HG03432 (cell line): Measurements from ENCODE around the gene C9orf50.
"Not testable (repeated sequence)": the region's sequence is repeated elsewhere in the genome, so short reads cannot be mapped to it uniquely, and the experiment has no call there.

Experiments
- ATAC-seq: cut with Tn5 transposase; IDR thresholded peaks from one replicate; pipeline ENCODE4 v1.9.1; 2021; ENCODE audit warnings: mild to moderate bottlenecking, moderate library complexity; ENCODE audit not compliant: unreplicated experiment

Gene C9orf50, protein sequence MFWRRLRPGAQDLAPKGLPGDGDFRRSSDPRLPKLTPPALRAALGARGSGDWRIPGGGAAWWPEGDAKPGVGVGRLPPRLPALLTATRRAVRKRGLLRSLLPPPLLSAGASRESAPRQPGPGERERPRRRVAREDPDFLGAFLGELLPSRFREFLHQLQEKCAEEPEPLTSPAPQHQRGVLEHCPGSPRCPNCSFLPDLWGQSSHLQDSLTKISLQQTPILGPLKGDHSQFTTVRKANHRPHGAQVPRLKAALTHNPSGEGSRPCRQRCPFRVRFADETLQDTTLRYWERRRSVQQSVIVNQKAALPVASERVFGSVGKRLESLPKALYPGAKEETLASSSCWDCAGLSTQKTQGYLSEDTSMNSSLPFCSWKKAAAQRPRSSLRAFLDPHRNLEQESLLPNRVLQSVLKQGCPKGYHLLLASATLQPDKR

GRCh38 chr9:129620669-129621295 is at the start of gene C9orf50:
Gene C9orf50, minus strand, starts transcription at chr9:129621101. Its CDS starts 527 bp downstream, at chr9:129620574.
- ATAC-seq, result no peak

DNA sequence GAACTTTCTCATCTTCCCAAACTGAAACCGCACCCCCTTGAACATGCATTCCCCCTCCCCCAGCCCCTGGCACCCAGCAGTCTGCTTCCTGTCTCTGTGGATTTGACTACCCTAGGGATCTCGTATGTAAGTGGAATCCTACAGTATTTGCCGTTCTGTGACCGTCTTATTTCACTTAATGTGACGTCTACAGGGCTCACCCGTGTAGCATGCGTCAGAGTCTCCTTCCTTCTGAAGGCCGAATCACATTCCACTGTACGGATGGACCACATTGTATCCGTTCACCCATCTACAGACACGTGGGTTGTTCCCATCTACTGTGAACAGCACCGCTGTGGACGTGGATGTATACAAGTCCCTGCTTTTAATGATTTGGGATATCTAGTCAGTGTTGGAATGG is 49.0 kb upstream of the C9orf50 start:
- ATAC-seq, result no peak

GRCh38 chr9:129669141-129669718 is 48.3 kb upstream of the C9orf50 start:
- ATAC-seq, result no peak

DNA sequence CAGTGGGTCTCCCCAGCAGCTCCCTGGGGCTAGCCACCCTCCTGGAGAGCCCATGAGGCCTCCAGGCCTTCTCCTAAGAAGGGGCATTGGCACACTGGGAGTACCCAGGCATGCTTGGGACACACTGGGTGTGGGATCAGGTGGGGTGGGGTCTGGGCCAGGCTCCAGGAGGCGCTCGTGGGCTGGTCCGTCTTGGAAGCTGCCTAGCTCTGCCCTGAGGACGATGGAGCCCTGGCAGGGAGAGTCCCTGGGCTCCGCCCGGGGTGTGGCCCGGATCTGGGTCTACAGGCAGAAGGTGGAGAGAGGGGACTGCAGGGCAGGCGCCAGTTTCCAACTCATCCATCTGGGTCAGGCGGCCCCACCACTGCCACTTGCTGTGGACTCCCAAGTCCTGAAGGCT is 46.9 kb upstream of the C9orf50 start:
- no peak for ATAC-seq

DNA sequence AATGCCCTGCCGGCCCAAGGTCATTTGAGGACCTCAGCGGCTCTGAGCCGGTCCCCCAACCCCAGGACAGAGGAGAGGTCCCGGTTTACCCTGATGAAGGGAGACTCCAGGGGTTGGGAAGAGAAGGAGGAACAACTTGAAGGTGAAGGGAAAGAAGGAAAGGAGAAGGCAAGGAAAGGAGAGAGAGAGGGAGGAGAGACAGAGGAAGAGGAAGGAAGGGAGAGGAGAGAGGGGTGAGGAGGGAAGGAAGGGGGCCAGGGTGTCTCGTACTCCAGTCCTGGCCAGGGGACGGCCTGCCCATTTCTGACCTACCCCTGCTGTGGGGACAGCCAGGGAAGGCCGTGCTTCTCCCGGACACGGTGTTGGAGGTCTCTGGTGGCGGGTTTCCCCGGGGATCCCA is 46.5 kb upstream of the C9orf50 start:
- no peak for ATAC-seq

DNA sequence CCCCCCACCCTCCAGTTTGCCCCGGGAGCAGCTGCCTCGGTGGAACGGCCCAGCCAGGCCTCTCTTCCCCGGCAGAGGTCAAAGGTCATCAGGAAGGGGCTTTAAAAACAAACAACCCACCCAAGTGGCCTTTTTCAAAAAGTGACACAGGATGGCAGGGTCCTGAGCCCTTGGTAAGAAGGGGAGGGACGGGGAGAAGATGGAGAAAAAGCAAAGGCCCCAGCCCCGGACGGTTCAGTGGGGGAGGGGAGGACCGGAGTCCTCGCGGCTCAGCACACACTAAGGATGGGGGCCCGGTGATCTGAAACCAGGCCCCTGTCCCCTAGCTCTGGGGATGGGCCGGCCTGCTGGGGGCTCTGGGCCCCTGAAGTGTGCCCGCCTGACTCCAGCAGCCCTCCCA is 45.7 kb upstream of the C9orf50 start:
- ATAC-seq, result no peak

DNA sequence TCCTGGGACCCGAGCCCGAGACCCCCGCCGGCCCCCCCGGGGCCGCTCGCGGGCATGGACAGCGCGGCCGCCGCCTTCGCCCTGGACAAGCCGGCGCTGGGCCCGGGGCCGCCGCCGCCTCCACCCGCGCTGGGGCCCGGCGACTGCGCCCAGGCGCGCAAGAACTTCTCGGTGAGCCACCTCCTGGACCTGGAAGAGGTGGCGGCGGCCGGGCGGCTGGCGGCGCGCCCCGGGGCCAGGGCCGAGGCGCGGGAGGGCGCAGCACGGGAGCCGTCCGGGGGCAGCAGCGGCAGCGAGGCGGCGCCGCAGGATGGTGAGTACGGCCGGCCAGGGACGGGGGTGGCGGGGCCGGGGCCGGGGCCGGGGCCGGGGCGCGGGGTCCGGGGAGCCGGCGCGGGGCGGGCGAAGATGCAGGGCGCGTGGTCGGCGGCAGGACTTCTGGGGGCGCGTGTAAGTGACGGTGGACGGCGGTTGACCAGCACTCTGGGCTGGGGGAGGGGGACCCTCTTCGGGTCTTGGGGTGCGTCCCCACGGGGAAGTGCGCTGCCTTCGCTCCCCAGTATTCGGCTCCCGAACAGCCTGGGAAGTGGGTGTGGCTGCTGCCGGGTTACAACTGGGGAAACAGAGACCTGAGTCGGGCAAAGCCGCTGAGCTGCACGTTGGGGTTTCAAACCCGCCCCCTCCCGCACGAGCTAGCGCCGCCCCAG is 45.1 kb upstream of the C9orf50 start:
- ATAC-seq, result no peak

GRCh38 chr9:129665389-129665775 is 44.5 kb upstream of the C9orf50 start, which contains the start of gene PRRX2:
Gene PRRX2, plus strand, starts transcription at chr9:129665647. Its CDS starts 221 bp downstream, at chr9:129665868.
- no peak for ATAC-seq

GRCh38 chr9:129664746-129665388 is 44.0 kb upstream of the C9orf50 start:
- no peak for ATAC-seq

DNA sequence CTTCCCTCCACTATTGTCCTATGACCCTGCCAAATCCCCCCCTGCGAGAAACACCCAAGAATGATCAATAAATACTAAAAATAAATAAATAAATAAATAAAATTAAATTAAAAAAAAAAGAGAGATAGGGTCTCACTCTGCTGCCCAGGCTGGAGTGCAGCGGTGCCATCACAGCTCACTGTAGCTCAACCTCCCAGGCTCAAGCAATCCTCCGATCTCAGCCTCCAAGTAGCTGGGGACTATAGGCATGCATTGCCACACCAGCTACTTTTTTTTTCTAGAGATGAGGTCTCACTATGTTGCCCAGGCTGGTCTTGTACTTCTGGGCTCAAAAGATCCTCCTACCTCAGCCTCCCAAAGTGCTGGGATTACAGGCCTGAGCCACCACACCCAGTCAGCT is 41.3 kb upstream of the C9orf50 start:
- not testable (repeated sequence) for ATAC-seq

GRCh38 chr9:129661029-129661428 is 40.1 kb upstream of the C9orf50 start:
- ATAC-seq, result no peak

DNA sequence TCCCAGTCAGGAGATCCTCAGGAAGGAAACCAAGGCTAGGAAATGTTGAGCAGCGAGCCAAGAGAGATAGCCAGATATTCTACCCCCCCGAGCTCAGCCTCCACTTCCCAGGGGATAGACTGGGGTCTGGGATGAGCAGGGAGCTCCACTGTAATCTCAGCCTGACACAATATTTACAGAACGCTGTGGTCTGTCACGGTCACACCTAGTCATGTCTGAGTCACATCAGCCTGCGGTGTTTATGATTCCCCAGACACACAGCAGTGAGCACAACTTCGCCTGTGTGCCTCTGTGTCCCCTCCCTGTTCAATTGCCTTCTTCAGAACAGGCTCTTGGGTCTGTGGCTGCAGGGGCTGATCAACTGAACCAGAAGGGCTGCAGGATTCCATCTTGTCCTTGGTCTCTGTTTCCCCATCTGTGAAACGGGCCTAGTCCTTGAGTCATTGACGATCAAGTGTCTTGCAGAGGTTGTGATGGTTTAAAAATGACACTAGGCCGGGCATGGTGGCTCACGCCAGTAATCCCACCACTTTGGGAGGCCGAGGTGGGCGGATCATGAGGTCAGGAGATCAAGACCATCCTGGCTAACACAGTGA is 36.0 kb upstream of the C9orf50 start:
- ATAC-seq, result no peak

GRCh38 chr9:129655696-129656095 is 34.8 kb upstream of the C9orf50 start:
- ATAC-seq, result no peak

- ATAC-seq, result no peak
These were observed 34.3 kb upstream of the C9orf50 start for GRCh38 chr9:129655154-129655553.

- ATAC-seq, result no peak
These were observed 33.7 kb upstream of the C9orf50 start for GRCh38 chr9:129654554-129655040.

GRCh38 chr9:129653823-129654553 is 33.1 kb upstream of the C9orf50 start:
- ATAC-seq, result no peak

DNA sequence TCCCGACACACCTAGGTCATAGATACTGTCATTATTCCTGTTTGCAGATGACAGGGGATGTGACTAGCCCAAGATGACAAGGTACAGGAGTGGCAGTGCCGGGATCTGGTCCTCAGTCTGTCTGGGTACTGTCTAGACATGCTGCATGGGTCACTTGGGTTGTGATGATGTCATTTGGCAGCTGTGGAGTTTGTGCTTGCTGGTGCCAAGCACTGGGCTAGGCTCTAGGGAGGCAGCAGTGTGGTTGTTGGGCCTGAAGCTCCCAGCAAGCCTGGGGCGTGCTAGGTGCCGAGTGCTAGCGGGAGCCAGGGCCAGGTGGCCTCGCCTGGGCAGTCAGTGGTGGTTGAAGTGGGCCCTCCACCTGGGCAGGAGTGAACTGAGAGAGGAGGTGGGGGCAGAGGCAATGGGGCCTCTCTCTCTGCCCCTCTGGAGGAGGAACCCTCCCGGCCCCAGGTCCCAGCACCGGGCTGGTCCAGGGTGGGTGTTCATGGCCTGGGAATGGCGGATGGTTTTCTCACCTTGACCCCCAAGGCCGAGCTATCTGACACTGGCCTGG is 29.9 kb upstream of the C9orf50 start:
- ATAC-seq, result no peak

GRCh38 chr9:129649726-129650679 is 29.1 kb upstream of the C9orf50 start:
- no peak for ATAC-seq
